ENCODE measurements around the gene ROR2.

ROR2 gene

GRCh38 chr9:91825422-91825821 lies 124.6 kb downstream of the ROR2 start:
- H3K4me3 Mint-ChIP-seq: no peak overlapping the region
- no peaks in the 10 kb centered on the region for H3K4me1 Mint-ChIP-seq (ENCODE audit: low read depth)
- no peaks in the 10 kb centered on the region for H3K36me3 Mint-ChIP-seq
- H3K9me3 Mint-ChIP-seq (ENCODE audit: low read depth): no peaks in the 10 kb centered on the region
- H3K27ac Mint-ChIP-seq: no peak overlapping the region
- peaks cover 8% of the 10 kb centered on the region for H3K27me3 Mint-ChIP-seq

- Mint-ChIP-seq H3K36me3 (no peaks in the 10 kb centered on the region), H3K27me3 (peaks cover 8% of the 10 kb centered on the region), H3K9me3 (ENCODE audit: low read depth) (no peaks in the 10 kb centered on the region), H3K4me1 (ENCODE audit: low read depth) (no peaks in the 10 kb centered on the region), H3K4me3 (no peak overlapping the region), H3K27ac (no peak overlapping the region)
These were observed 125.3 kb downstream of the ROR2 start for GRCh38 chr9:91824601-91825305.

- H3K27me3 Mint-ChIP-seq: peaks cover 8% of the 10 kb centered on the region
- H3K36me3 Mint-ChIP-seq: no peaks in the 10 kb centered on the region
- H3K4me3 Mint-ChIP-seq: no peak overlapping the region
- H3K27ac Mint-ChIP-seq: no peak overlapping the region
- no peaks in the 10 kb centered on the region for H3K4me1 Mint-ChIP-seq (ENCODE audit: low read depth)
- no peaks in the 10 kb centered on the region for H3K9me3 Mint-ChIP-seq (ENCODE audit: low read depth)
These were observed 125.9 kb downstream of the ROR2 start for GRCh38 chr9:91824151-91824550.

- Mint-ChIP-seq H3K4me1 (ENCODE audit: low read depth) (no peaks in the 10 kb centered on the region), H3K4me3 (no peak overlapping the region), H3K9me3 (ENCODE audit: low read depth) (no peaks in the 10 kb centered on the region), H3K36me3 (no peaks in the 10 kb centered on the region), H3K27ac (no peak overlapping the region), H3K27me3 (peaks cover 5% of the 10 kb centered on the region)
These were observed 128.8 kb downstream of the ROR2 start for GRCh38 chr9:91820949-91821880.

GRCh38 chr9:91820126-91820750 lies 129.8 kb downstream of the ROR2 start:
- Mint-ChIP-seq H3K36me3 (no peaks in the 10 kb centered on the region), H3K9me3 (ENCODE audit: low read depth) (no peaks in the 10 kb centered on the region), H3K27me3 (peaks cover 5% of the 10 kb centered on the region), H3K4me3 (no peak overlapping the region), H3K27ac (no peak overlapping the region), H3K4me1 (ENCODE audit: low read depth) (no peaks in the 10 kb centered on the region)

- no peaks in the 10 kb centered on the region for H3K4me1 Mint-ChIP-seq (ENCODE audit: low read depth)
- H3K4me3 Mint-ChIP-seq: no peak overlapping the region
- no peaks in the 10 kb centered on the region for H3K9me3 Mint-ChIP-seq (ENCODE audit: low read depth)
- H3K36me3 Mint-ChIP-seq: no peaks in the 10 kb centered on the region
- H3K27me3 Mint-ChIP-seq: peaks cover 5% of the 10 kb centered on the region
- H3K27ac Mint-ChIP-seq: no peak overlapping the region
These were observed 131.2 kb downstream of the ROR2 start for GRCh38 chr9:91818647-91819403.

GRCh38 chr9:91818225-91818585 lies 131.8 kb downstream of the ROR2 start:
- H3K9me3 Mint-ChIP-seq (ENCODE audit: low read depth): no peaks in the 10 kb centered on the region
- peaks cover 5% of the 10 kb centered on the region for H3K27me3 Mint-ChIP-seq
- H3K4me3 Mint-ChIP-seq: no peak overlapping the region
- no peaks in the 10 kb centered on the region for H3K4me1 Mint-ChIP-seq (ENCODE audit: low read depth)
- H3K27ac Mint-ChIP-seq: no peak overlapping the region
- no peaks in the 10 kb centered on the region for H3K36me3 Mint-ChIP-seq

- Mint-ChIP-seq H3K9me3 (ENCODE audit: low read depth) (no peaks in the 10 kb centered on the region), H3K27ac (no peak overlapping the region), H3K27me3 (peaks cover 5% of the 10 kb centered on the region), H3K36me3 (no peaks in the 10 kb centered on the region), H3K4me1 (ENCODE audit: low read depth) (no peaks in the 10 kb centered on the region), H3K4me3 (no peak overlapping the region)
These were observed 132.4 kb downstream of the ROR2 start for GRCh38 chr9:91817493-91818224.

- no peak overlapping the region for H3K4me3 Mint-ChIP-seq
- H3K27ac Mint-ChIP-seq: no peak overlapping the region
- peaks cover 5% of the 10 kb centered on the region for H3K27me3 Mint-ChIP-seq
- H3K4me1 Mint-ChIP-seq (ENCODE audit: low read depth): no peaks in the 10 kb centered on the region
- H3K9me3 Mint-ChIP-seq (ENCODE audit: low read depth): no peaks in the 10 kb centered on the region
- no peaks in the 10 kb centered on the region for H3K36me3 Mint-ChIP-seq
These were observed 132.9 kb downstream of the ROR2 start for GRCh38 chr9:91817106-91817492.

GRCh38 chr9:91816356-91816755 lies 133.7 kb downstream of the ROR2 start:
- Mint-ChIP-seq H3K4me3 (no peak overlapping the region), H3K9me3 (ENCODE audit: low read depth) (no peaks in the 10 kb centered on the region), H3K27me3 (peaks cover 1% of the 10 kb centered on the region), H3K36me3 (no peaks in the 10 kb centered on the region), H3K4me1 (ENCODE audit: low read depth) (no peaks in the 10 kb centered on the region), H3K27ac (no peak overlapping the region)

- Mint-ChIP-seq H3K27ac (no peak overlapping the region), H3K36me3 (no peaks in the 10 kb centered on the region), H3K4me3 (no peak overlapping the region), H3K4me1 (ENCODE audit: low read depth) (no peaks in the 10 kb centered on the region), H3K9me3 (ENCODE audit: low read depth) (no peaks in the 10 kb centered on the region), H3K27me3 (no peaks in the 10 kb centered on the region)
These were observed 134.1 kb downstream of the ROR2 start for GRCh38 chr9:91815896-91816295.

GRCh38 chr9:91814753-91815152 lies 135.3 kb downstream of the ROR2 start:
- Mint-ChIP-seq H3K27ac (no peak overlapping the region), H3K4me1 (ENCODE audit: low read depth) (no peaks in the 10 kb centered on the region), H3K4me3 (no peak overlapping the region), H3K27me3 (no peaks in the 10 kb centered on the region), H3K9me3 (ENCODE audit: low read depth) (no peaks in the 10 kb centered on the region), H3K36me3 (no peaks in the 10 kb centered on the region)

GRCh38 chr9:91814201-91814600 lies 135.8 kb downstream of the ROR2 start:
- H3K36me3 Mint-ChIP-seq: no peaks in the 10 kb centered on the region
- H3K4me1 Mint-ChIP-seq (ENCODE audit: low read depth): no peaks in the 10 kb centered on the region
- H3K4me3 Mint-ChIP-seq: no peak overlapping the region
- no peak overlapping the region for H3K27ac Mint-ChIP-seq
- no peaks in the 10 kb centered on the region for H3K27me3 Mint-ChIP-seq
- no peaks in the 10 kb centered on the region for H3K9me3 Mint-ChIP-seq (ENCODE audit: low read depth)

- Mint-ChIP-seq H3K27me3 (peaks cover 2% of the 10 kb centered on the region), H3K4me3 (no peak overlapping the region), H3K27ac (no peak overlapping the region), H3K36me3 (no peaks in the 10 kb centered on the region), H3K4me1 (ENCODE audit: low read depth) (no peaks in the 10 kb centered on the region), H3K9me3 (ENCODE audit: low read depth) (no peaks in the 10 kb centered on the region)
These were observed 136.7 kb downstream of the ROR2 start for GRCh38 chr9:91813176-91813795.

All from activated naive CD8-positive, alpha-beta T cell (primary cell).